DND-41 (cell line): ENCODE results near the gene CDC16.

ENCODE experiments used
- ATAC-seq: fragments of 200-7000 bp; cut with Tn5 transposase; 3 replicates; pipeline ENCODE4 v1.9.1; 2021; ENCODE audit warnings: low read depth; ENCODE audit not compliant: insufficient read depth
- DNase-seq: peaks from one replicate; pipeline ENCODE4 v3.0.0-alpha.2; 2020
- H2AFZ ChIP-seq: 2 replicates; pipeline ENCODE4 v1.6.0; 2012; ENCODE audit warnings: low read depth, low read length
- H3K27ac ChIP-seq: 2 replicates; pipeline ENCODE4 v1.5.1; 2012; ENCODE audit warnings: low read length, inconsistent platforms
- H3K27me3 ChIP-seq: fragments of 200-600 bp; sonication (generic); 2 replicates; pipeline ENCODE4 v1.6.0; 2012; ENCODE audit warnings: low read length, mild to moderate bottlenecking, inconsistent platforms; ENCODE audit not compliant: insufficient read depth, poor library complexity
- H3K36me3 ChIP-seq: 2 replicates; pipeline ENCODE4 v1.5.1; 2012; ENCODE audit warnings: low read length, inconsistent platforms; ENCODE audit not compliant: insufficient read depth
- H3K4me1 ChIP-seq: 2 replicates; pipeline ENCODE4 v1.5.1; 2012; ENCODE audit warnings: mild to moderate bottlenecking, low read length; ENCODE audit not compliant: insufficient read depth
- H3K4me2 ChIP-seq: 2 replicates; pipeline ENCODE4 v1.6.0; 2012; ENCODE audit warnings: mild to moderate bottlenecking, moderate library complexity, low read length, inconsistent platforms; ENCODE audit not compliant: insufficient read depth
- H3K4me3 ChIP-seq, 2 experiments: fragments of 200-600 bp in 1 of 2; shearing (Covaris generic) in 1 of 2; 2 replicates each; pipeline ENCODE4 v1.5.1; 2012 to 2016; ENCODE audit warnings: inconsistent platforms in 2 of 2, low read length in 2 of 2, mild to moderate bottlenecking in 2 of 2, low read depth in 1 of 2, moderate library complexity in 1 of 2
- H3K79me2 ChIP-seq: 2 replicates; pipeline ENCODE4 v1.6.0; 2012; ENCODE audit warnings: low read length, inconsistent platforms; ENCODE audit not compliant: insufficient read depth
- H3K9ac ChIP-seq: 2 replicates; pipeline ENCODE4 v1.6.0; 2012; ENCODE audit warnings: low read depth, mild to moderate bottlenecking, inconsistent platforms, low read length, moderate library complexity
- H3K9me3 ChIP-seq: 2 replicates; pipeline ENCODE4 v1.5.1; 2012; ENCODE audit warnings: low read length, moderate library complexity, mild to moderate bottlenecking, inconsistent platforms; ENCODE audit not compliant: insufficient read depth, severe bottlenecking
- H4K20me1 ChIP-seq: 2 replicates; pipeline ENCODE4 v1.6.0; 2012; ENCODE audit warnings: low read length; ENCODE audit not compliant: insufficient read depth
- EZH2 ChIP-seq: IDR thresholded peaks from 3 replicates; pipeline ENCODE4 v1.6.1; 2012; ENCODE audit warnings: borderline replicate concordance, low read depth, mild to moderate bottlenecking, moderate library complexity, low read length, inconsistent platforms; ENCODE audit not compliant: severe bottlenecking
- TF ChIP-seq, protein P1 (sequence below): IDR thresholded peaks from 2 replicates; pipeline ENCODE4 v1.5.1; 2012; ENCODE audit warnings: borderline replicate concordance, low read length, moderate library complexity, mild to moderate bottlenecking; ENCODE audit not compliant: poor library complexity, severe bottlenecking; ENCODE audit errors: extremely low read depth

Gene CDC16

DNA sequence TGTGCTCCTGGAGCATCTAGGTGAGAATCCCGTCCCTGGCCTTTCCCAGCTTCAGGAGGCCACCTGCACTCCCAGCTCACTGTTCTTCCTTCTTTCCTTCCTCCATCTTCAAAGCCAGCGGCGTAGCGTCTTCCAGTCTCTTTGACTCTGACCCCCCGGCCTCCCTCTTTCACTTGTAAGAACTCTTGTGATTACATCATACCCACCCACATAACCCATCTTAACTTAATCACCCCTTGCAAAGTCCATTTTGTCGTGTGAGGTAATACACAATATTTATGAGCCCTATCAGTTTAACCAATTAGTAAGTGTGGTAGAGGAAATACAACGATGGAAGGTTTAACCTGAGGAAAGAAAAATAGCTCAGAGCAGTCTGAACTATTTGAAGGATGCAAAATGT, 4.6 kb upstream of the CDC16 start:
- H4K20me1 ChIP-seq: no peaks in the 10 kb centered on the region
- H3K9ac ChIP-seq: no peak overlapping the region
- H3K4me2 ChIP-seq: no peak overlapping the region
- H3K79me2 ChIP-seq: peaks cover 3% of the 10 kb centered on the region
- H3K4me1 ChIP-seq: peaks cover 22% of the 10 kb centered on the region
- ATAC-seq (no peak), DNase-seq (no peak)
- H3K27me3 ChIP-seq: peaks cover 7% of the 10 kb centered on the region
- H3K4me3 ChIP-seq: no peak overlapping the region
- H3K9me3 ChIP-seq: no peaks in the 10 kb centered on the region
- H2AFZ ChIP-seq: no peak overlapping the region
- no peak overlapping the region for H3K27ac ChIP-seq
- TF ChIP-seq, protein P1, sequence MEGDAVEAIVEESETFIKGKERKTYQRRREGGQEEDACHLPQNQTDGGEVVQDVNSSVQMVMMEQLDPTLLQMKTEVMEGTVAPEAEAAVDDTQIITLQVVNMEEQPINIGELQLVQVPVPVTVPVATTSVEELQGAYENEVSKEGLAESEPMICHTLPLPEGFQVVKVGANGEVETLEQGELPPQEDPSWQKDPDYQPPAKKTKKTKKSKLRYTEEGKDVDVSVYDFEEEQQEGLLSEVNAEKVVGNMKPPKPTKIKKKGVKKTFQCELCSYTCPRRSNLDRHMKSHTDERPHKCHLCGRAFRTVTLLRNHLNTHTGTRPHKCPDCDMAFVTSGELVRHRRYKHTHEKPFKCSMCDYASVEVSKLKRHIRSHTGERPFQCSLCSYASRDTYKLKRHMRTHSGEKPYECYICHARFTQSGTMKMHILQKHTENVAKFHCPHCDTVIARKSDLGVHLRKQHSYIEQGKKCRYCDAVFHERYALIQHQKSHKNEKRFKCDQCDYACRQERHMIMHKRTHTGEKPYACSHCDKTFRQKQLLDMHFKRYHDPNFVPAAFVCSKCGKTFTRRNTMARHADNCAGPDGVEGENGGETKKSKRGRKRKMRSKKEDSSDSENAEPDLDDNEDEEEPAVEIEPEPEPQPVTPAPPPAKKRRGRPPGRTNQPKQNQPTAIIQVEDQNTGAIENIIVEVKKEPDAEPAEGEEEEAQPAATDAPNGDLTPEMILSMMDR: no peak
- TF ChIP-seq EZH2: no peak
- peaks cover 1% of the 10 kb centered on the region; the same call in 1 of the 2 replicates for H3K36me3 ChIP-seq

DNA sequence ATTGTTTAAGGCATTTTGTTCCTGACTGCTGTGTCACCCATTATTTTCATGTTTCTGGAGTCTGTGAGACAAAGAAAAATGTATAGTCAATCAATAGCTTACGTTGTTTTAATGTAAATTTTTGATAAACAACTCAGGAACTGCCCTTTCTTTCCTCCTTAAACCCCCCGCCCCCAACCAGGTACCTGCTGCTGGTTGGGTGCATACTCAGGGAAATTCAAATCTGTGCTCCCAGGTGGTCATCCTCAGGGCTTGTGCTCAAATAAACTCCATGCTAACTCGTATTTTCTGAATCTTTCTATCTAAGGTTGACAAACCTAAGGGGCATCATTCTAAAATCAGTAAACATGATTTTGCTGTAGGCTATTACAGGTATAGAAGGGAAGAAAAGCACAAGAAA, 4.1 kb upstream of the CDC16 start:
- Histone ChIP-seq H3K27me3 (peaks cover 7% of the 10 kb centered on the region), H3K9me3 (no peaks in the 10 kb centered on the region), H2AFZ (no peak overlapping the region), H3K27ac (no peak overlapping the region), H3K4me3 (no peak overlapping the region), H3K9ac (no peak overlapping the region), H3K79me2 (peaks cover 8% of the 10 kb centered on the region), H3K36me3 (peaks cover 3% of the 10 kb centered on the region; the same call in 1 of the 2 replicates), H3K4me1 (peaks cover 24% of the 10 kb centered on the region), H4K20me1 (peaks cover under 1% of the 10 kb centered on the region; the same call in 1 of the 2 replicates), H3K4me2 (no peak overlapping the region)
- TF ChIP-seq, protein P1: no peak
- no peak for TF ChIP-seq EZH2
- DNase-seq (no peak), ATAC-seq (no peak)

DNA sequence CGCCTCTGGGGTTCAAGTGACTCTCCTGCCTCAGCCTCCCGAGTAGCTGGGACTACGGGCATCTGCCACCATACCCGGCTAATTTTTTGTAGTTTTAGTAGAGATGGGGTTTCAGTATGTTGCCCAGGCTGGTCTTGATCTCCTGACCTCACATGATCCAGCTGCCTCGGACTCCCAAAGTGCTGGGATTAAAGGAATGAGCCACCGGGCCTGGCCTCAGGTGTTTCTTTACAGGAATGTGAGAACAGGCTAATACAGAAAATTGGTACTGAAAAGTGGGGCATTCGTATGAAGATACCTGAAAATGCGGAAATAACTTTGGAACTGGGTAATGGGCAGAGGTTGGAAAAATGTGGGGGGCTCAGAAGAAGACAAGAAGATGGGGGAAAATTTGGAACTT, 2.8 kb upstream of the CDC16 start:
- Histone ChIP-seq H3K4me1 (peaks cover 26% of the 10 kb centered on the region), H4K20me1 (peaks cover 6% of the 10 kb centered on the region; the same call in 1 of the 2 replicates), H3K4me3 (no peak overlapping the region), H3K9me3 (no peaks in the 10 kb centered on the region), H3K4me2 (no peak overlapping the region), H3K36me3 (peaks cover 7% of the 10 kb centered on the region), H2AFZ (no peak overlapping the region), H3K79me2 (peaks cover 21% of the 10 kb centered on the region), H3K27me3 (peaks cover 7% of the 10 kb centered on the region), H3K27ac (no peak overlapping the region), H3K9ac (no peak overlapping the region)
- ATAC-seq (no peak), DNase-seq (no peak)
- no peak for TF ChIP-seq EZH2
- TF ChIP-seq, protein P1: no peak

DNA sequence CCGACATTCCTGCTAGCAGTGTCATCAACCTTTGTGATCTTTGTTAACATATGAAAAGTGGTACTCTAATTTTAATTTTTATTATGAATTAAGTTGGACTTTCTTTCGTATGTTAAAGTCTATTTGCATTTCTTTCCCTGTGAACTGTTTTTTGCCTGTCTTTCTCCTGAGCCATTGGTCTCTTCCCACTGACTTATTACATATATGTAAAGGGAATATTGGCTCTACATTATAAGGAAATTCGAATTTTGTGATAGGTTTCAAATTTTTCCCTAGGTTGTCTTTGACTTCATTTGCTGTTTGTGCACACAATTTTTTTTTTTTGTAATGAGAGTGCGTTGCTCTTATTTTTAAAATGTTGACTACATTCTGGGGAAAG, 442 bp upstream of the CDC16 start:
- peaks cover 24% of the 10 kb centered on the region for H3K4me1 ChIP-seq
- H4K20me1 ChIP-seq: peaks cover 8% of the 10 kb centered on the region; the same call in 1 of the 2 replicates
- H3K4me2 ChIP-seq: peak overlapping the region; percentile 86
- H3K27me3 ChIP-seq: no peaks in the 10 kb centered on the region
- H3K27ac ChIP-seq: peak overlapping the region; percentile 73
- H3K9me3 ChIP-seq: no peaks in the 10 kb centered on the region
- TF ChIP-seq EZH2: no peak
- TF ChIP-seq, protein P1: no peak
- DNase-seq (no peak), ATAC-seq (no peak)
- H3K4me3 ChIP-seq: peak overlapping the region; percentile 72 to 79; a peak in 3 of 4 replicates
- peaks cover 31% of the 10 kb centered on the region for H3K79me2 ChIP-seq
- H3K9ac ChIP-seq: peak overlapping the region; percentile 85
- peak overlapping the region; percentile 90 for H2AFZ ChIP-seq
- peaks cover 31% of the 10 kb centered on the region for H3K36me3 ChIP-seq
